ENCODE results near the gene RNF114. TPM values are rescaled to one million over a fixed set of nuclear protein-coding genes. Genes with fewer than 3 reads are reported as not detected.

The RNF114 gene
- total RNA-seq, 3 donors from 2014 or later: 224 TPM

DNA sequence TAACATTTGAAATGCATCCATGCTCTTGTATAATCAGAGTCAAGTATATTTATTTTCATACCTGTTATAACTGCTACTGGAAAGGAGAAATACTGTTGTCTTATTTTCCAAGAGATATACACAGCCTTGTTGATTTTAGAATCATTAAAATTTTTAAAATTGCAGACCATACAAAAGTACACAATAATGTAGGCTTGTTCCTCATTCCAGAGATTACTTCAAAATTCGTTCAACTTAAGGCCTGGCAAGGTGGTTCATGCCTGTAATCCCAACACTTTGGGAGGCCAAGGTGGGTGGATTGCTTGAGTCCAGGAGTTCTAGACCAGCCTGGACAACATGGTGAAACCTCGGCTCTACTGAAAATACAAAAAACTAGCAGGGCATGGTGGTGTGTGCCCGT, 6.1 kb downstream of the RNF114 start:
- Histone ChIP-seq H3K4me3 (no peak overlapping the region), H3K9me3 (no peaks in the 10 kb centered on the region), H3K4me1 (peaks cover 0 to 16% of the 10 kb centered on the region in 2 donors), H3K27ac (no peak overlapping the region), H3K36me3 (no peaks in the 10 kb centered on the region), H3K27me3 (no peaks in the 10 kb centered on the region)
- intact Hi-C loops (cut with DNase I; ENCODE audit: low total_unique reads): no loop called here
- no peak for DNase-seq (ENCODE audit: low spot score in 2 of 2)
- TF ChIP-seq POLR2A (IDR thresholded peaks at IDR 0.05): no peak
- TF ChIP-seq, protein P1, sequence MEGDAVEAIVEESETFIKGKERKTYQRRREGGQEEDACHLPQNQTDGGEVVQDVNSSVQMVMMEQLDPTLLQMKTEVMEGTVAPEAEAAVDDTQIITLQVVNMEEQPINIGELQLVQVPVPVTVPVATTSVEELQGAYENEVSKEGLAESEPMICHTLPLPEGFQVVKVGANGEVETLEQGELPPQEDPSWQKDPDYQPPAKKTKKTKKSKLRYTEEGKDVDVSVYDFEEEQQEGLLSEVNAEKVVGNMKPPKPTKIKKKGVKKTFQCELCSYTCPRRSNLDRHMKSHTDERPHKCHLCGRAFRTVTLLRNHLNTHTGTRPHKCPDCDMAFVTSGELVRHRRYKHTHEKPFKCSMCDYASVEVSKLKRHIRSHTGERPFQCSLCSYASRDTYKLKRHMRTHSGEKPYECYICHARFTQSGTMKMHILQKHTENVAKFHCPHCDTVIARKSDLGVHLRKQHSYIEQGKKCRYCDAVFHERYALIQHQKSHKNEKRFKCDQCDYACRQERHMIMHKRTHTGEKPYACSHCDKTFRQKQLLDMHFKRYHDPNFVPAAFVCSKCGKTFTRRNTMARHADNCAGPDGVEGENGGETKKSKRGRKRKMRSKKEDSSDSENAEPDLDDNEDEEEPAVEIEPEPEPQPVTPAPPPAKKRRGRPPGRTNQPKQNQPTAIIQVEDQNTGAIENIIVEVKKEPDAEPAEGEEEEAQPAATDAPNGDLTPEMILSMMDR (IDR thresholded peaks at IDR 0.05): no peak
- no peak for TF ChIP-seq POLR2AphosphoS5 (IDR thresholded peaks at IDR 0.05)

DNA sequence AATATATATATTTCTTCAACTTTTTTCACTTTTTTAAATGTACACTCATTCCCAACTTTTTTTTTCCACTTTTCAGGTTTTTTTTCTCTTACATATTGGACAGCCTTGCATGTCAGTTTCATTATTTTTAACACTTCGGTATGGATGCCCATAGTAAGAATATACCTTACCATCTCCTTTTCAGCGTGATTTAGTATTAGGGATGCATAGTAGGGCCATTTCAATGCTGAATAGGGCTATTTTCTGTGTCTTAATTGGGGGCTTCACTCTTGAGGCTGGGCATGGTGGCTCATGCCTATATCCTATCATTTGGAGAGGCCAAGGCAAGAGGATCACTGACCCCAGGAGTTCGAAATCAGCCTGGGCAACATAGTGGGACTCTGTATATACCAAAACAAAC, 6.7 kb downstream of the RNF114 start:
- DNase-seq (ENCODE audit: low spot score in 2 of 2): no peak
- intact Hi-C loops (cut with DNase I; ENCODE audit: low total_unique reads): no loop called here
- H3K27me3 ChIP-seq: no peaks in the 10 kb centered on the region
- H3K4me1 ChIP-seq: peaks cover 0 to 10% of the 10 kb centered on the region in 2 donors
- TF ChIP-seq POLR2A (IDR thresholded peaks at IDR 0.05) (no peak), POLR2AphosphoS5 (IDR thresholded peaks at IDR 0.05) (no peak)
- TF ChIP-seq, protein P1 (IDR thresholded peaks at IDR 0.05): no peak
- no peak overlapping the region for H3K4me3 ChIP-seq
- no peaks in the 10 kb centered on the region for H3K9me3 ChIP-seq
- H3K36me3 ChIP-seq: no peaks in the 10 kb centered on the region
- H3K27ac ChIP-seq: no peak overlapping the region

DNA sequence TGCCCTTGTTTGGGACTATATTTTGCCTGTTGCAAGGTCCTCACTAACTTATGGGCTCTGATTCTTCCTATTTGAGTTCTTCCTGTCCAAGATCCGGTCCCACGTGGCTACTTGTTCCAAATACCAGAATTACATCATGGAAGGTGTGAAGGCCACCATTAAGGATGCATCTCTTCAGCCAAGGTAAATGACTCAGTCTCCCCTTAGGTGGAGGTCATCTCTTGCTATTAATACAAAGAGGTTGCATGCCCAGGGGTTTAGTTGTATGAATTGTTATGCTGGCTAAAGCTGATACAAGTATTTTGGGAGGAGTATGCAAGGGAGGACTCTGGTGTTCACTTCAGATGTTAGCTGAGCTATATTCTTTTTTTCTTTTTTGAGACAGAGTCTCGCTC, 9.1 kb downstream of the RNF114 start:
- no peak for DNase-seq (ENCODE audit: low spot score in 2 of 2)
- no peak overlapping the region for H3K27ac ChIP-seq
- no peaks in the 10 kb centered on the region for H3K36me3 ChIP-seq
- TF ChIP-seq, protein P1 (IDR thresholded peaks at IDR 0.05): no peak
- TF ChIP-seq POLR2A (IDR thresholded peaks at IDR 0.05): no peak
- intact Hi-C loops (cut with DNase I; ENCODE audit: low total_unique reads): loop anchor here (2.0 kb wide), 1 partner anchor 35 kb away; no protein-coding TSS in a partner anchor
- H3K4me3 ChIP-seq: no peak overlapping the region
- no peaks in the 10 kb centered on the region for H3K9me3 ChIP-seq
- H3K4me1 ChIP-seq: no peaks in the 10 kb centered on the region
- no peaks in the 10 kb centered on the region for H3K27me3 ChIP-seq

DNA sequence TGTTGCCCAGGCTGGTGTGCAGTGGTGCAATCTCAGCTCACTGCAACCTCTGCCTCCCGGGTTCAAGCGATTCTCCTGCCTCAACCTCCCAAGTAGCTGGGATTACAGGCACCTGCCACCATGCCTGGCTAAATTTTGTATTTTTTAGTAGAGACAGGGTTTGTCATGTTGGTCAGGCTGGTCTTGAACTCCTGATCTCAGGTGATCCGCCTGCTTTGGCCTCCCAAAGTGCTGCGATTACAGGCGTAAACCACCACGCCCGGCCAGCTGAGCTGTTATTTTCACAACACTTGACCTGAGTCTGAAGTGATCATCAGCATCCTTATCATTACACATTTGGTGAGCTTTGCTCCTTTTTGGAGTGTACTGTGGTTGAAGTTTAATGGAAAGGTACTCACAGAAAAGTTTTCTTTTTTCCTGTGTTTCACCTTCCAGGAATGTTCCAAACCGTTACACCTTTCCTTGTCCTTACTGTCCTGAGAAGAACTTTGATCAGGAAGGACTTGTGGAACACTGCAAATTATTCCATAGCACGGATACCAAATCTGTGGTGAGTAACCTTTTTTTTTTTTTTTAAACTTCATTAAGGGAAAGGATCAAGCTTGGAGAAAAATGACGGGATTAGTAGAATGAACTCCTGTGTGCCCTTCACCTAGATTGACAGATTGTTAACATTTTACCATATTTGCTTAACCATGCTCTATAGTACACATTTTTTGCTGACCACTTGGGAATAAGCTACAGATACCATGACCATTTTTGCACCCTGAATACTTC, 9.7 kb downstream of the RNF114 start:
- Histone ChIP-seq H3K27me3 (no peaks in the 10 kb centered on the region), H3K9me3 (no peaks in the 10 kb centered on the region), H3K4me3 (no peak overlapping the region), H3K27ac (no peak overlapping the region), H3K36me3 (no peaks in the 10 kb centered on the region), H3K4me1 (no peaks in the 10 kb centered on the region)
- DNase-seq (ENCODE audit: low spot score in 2 of 2): no peak
- TF ChIP-seq POLR2A (IDR thresholded peaks at IDR 0.05) (no peak), POLR2AphosphoS5 (IDR thresholded peaks at IDR 0.05) (no peak)
- TF ChIP-seq, protein P1 (IDR thresholded peaks at IDR 0.05): no peak
- intact Hi-C loops (cut with DNase I; ENCODE audit: low total_unique reads): loop anchor here (2.0 kb wide), 1 partner anchor 35 kb away; no protein-coding TSS in a partner anchor

DNA sequence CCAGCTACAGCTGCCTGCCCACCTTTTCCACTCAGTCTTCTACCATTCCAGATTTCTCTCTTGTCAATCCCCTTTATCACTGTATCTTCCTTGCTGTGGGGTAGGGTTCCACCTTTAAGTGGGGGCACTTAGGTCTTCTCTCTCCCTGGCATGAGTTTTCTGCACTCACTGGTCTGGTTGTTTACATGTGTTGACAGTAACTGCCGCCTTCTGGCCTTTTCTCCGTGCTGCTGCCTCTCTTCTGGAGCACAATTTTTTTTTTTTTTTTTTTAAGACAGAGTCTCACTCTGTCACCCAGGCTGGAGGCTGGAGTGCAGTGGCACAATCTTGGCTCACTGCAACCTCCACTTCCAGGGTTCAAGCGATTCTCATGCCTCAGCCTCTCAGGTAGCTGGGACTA, 12.0 kb downstream of the RNF114 start:
- H3K9me3 ChIP-seq: no peaks in the 10 kb centered on the region
- DNase-seq (ENCODE audit: low spot score in 2 of 2): no peak
- H3K27ac ChIP-seq: no peak overlapping the region
- no peaks in the 10 kb centered on the region for H3K27me3 ChIP-seq
- H3K4me1 ChIP-seq: no peaks in the 10 kb centered on the region
- no peak overlapping the region for H3K4me3 ChIP-seq
- peaks cover 7% of the 10 kb centered on the region for H3K36me3 ChIP-seq
- intact Hi-C loops (cut with DNase I; ENCODE audit: low total_unique reads): no loop called here
- TF ChIP-seq, protein P1 (IDR thresholded peaks at IDR 0.05): no peak
- TF ChIP-seq POLR2A (IDR thresholded peaks at IDR 0.05): no peak
- TF ChIP-seq POLR2AphosphoS5 (IDR thresholded peaks at IDR 0.05): no peak
